ENCODE results near the gene SMDT1. TPM values are rescaled to one million over a fixed set of nuclear protein-coding genes. Genes with fewer than 3 reads are reported as not detected.

SMDT1 gene, protein sequence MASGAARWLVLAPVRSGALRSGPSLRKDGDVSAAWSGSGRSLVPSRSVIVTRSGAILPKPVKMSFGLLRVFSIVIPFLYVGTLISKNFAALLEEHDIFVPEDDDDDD
- 6.7 and 8.2 TPM in 2 replicates for total RNA-seq

GRCh38 chr22:42079319-42080251, at the start of gene SMDT1:
Gene SMDT1 (plus strand): TSS chr22:42079700. CDS start chr22:42079769, 69 bp downstream.

DNA sequence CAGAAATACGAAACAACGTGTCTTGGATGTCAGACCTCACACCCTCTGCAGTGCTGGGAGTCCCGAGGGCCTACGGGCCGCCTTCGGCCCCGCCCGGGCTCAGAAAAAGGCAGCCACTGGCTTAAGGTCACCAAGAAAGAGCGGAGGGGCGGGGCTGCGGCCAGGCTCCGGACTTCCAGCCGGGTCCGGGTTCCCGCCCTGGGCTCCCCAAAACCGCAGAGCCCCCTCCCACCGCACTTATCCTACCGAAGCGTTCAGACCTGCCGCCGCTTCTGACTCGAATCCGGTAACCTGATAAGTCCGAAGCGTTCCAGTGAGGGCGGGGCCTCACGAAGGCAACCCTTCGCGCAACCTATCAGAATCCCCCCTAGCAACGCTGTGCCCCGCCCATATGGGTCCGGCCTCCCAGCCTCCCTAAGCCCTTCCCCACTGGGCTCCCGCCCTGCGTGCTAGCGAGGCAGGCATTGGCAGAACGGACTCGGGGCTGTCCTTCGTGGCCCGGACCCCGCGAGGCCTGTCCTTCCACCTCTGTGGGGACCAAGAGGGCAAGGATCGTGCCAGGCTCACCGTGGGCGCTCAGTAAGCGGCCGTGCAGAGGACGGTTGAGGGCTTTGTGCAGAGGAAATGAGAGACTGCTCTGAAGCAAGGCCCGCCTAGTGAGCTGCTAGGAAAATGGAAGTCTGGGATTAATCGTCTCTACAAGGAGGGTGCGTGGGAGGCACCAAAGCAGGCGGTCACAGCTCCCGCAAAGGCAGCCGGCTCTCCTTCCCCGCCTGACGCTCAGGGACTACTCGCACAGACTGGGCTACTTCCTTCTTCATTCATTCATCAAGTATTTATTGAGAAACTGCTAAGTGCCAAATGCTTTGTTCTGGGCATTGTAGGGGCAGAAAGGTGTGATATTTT, 8.7 kb upstream of the SMDT1 start, which contains the start of gene NAGA:
TSS of gene NAGA (minus strand) at position 296 of the 906 bp plus-strand sequence. CDS start 515 bp downstream, outside the sequence.

GRCh38 chr22:42074132-42074811, 5.2 kb upstream of the SMDT1 start, which contains the start of gene PHETA2:
Gene PHETA2 (plus strand): TSS chr22:42074248. CDS start chr22:42077294, 3,046 bp downstream.

GRCh38 chr22:42090596-42091454, 11.3 kb downstream of the SMDT1 start, which contains the start of gene NDUFA6:
Gene NDUFA6 (minus strand): TSS chr22:42090772. CDS start chr22:42090744, 28 bp downstream.

GRCh38 chr22:42130639-42131431, 51.3 kb downstream of the SMDT1 start, which contains the start of gene CYP2D6:
Gene CYP2D6 (minus strand): TSS chr22:42130810. CDS start chr22:42130791, 19 bp downstream.

Small RNA genes within 50 kb of the gene (small RNA-seq; reads per million reads assigned to genes)
- gene SNORD13P1, result not detected

Other genes starting within 250 kb of the SMDT1 start
- 47.1 and 51.2 TPM in 2 replicates for gene SREBF2, start 246.6 kb upstream of the SMDT1 start, total RNA-seq
- not detected in 2 replicates for gene SHISA8, start 164.6 kb upstream of the SMDT1 start, total RNA-seq
- gene TNFRSF13C, start 152.9 kb upstream of the SMDT1 start, total RNA-seq, result 0.11 and 0.26 TPM in 2 replicates
- 7.6 and 7.8 TPM in 2 replicates for gene CENPM, start 132.5 kb upstream of the SMDT1 start, total RNA-seq
- under 0.01 and 0.22 TPM in 2 replicates for gene SEPTIN3, start 110.3 kb upstream of the SMDT1 start, total RNA-seq
- 0.76 and 1.2 TPM in 2 replicates for gene WBP2NL, start 80.9 kb upstream of the SMDT1 start, total RNA-seq
- gene NAGA, start 8.9 kb upstream of the SMDT1 start, total RNA-seq, result 44.6 and 46.0 TPM in 2 replicates
- gene PHETA2, start 5.5 kb upstream of the SMDT1 start, total RNA-seq, result 16.2 and 23.1 TPM in 2 replicates
- gene NDUFA6, start 11.1 kb downstream of the SMDT1 start, total RNA-seq, result 46.5 and 56.2 TPM in 2 replicates
- 0.13 and 0.22 TPM in 2 replicates for gene CYP2D6, start 51.1 kb downstream of the SMDT1 start, total RNA-seq
- gene TCF20, start 191.0 kb downstream of the SMDT1 start, total RNA-seq, result 29.3 and 30.8 TPM in 2 replicates